Tibial artery (tissue), 4 donors: ENCODE measurements around the gene ORC5.

Experiments
- DNase-seq, 2 donors: peaks; one replicate each; pipeline ENCODE4 v3.0.0-alpha.2; 2019
- H3K27ac ChIP-seq, 2 donors: fragments of 200-600 bp; sonication (generic) in 1 of 2; 1 replicate in 1 of 2; 2 replicates in 1 of 2; pipeline ENCODE4 v1.5.1; 2018 to 2019; ENCODE audit warnings: mild to moderate bottlenecking in 1 of 2
- H3K27me3 ChIP-seq, 2 donors: fragments of 200-600 bp; sonication (generic) in 1 of 2; one replicate each; pipeline versions ENCODE4 v1.5.1 to v1.6.0; 2016 to 2019
- H3K36me3 ChIP-seq, 3 donors: fragments of 200-600 bp; sonication (generic) in 2 of 3; one replicate each; pipeline ENCODE4 v1.5.1; 2016 to 2019; ENCODE audit warnings: mild to moderate bottlenecking in 2 of 3
- H3K4me1 ChIP-seq, 4 donors: fragments of 200-600 bp; sonication (generic) in 2 of 4; 1 replicate in 3 of 4; 2 replicates in 1 of 4; pipeline ENCODE4 v1.5.1; 2016 to 2019
- H3K4me3 ChIP-seq, 2 donors: fragments of 200-600 bp; sonication (generic) in 1 of 2; 1 replicate in 1 of 2; 2 replicates in 1 of 2; pipeline ENCODE4 v1.5.1; 2018 to 2019; ENCODE audit warnings: mild to moderate bottlenecking in 2 of 2
- H3K9me3 ChIP-seq, 3 donors: fragments of 200-600 bp; sonication (generic) in 1 of 3; one replicate each; pipeline ENCODE4 v1.5.1; 2016 to 2019
- CTCF ChIP-seq, 2 experiments: fragments of 200-600 bp in 1 of 2; fragments of 450-650 bp in 1 of 2; IDR thresholded peaks; one replicate each; pipeline ENCODE4 v1.5.1; 2017 to 2019; ENCODE audit warnings: antibody characterized with exemption in 2 of 2, mild to moderate bottlenecking in 1 of 2, moderate library complexity in 1 of 2
- intact Hi-C: fragments of 100-400 bp; cut with DNase I; formaldehyde crosslinking; loops from one replicate; pipeline ENCODE4 v1.15.0; 2023; ENCODE audit warnings: low total_unique reads

ORC5 gene

GRCh38 chr7:104207731-104208420, at the start of gene ORC5:
ORC5 (minus strand) TSS chr7:104208013; CDS start chr7:104207904, 109 bp downstream.
- no peak for TF ChIP-seq CTCF (IDR thresholded peaks at IDR 0.05)
- H3K27me3 ChIP-seq: no peaks in the 10 kb centered on the region
- H3K27ac ChIP-seq: peak within 1 kb of the TSS; percentile 86 to 94
- intact Hi-C loops: no loop called here
- no peaks in the 10 kb centered on the region for H3K9me3 ChIP-seq
- H3K36me3 ChIP-seq: peaks cover 0 to 9% (median 9%) of the 10 kb centered on the region in 3 donors
- peak; percentile 54 to 86 for DNase-seq
- H3K4me3 ChIP-seq: peak within 1 kb of the TSS; percentile 85 to 86
- H3K4me1 ChIP-seq: peaks cover 0 to 30% (median 10%) of the 10 kb centered on the region in 4 donors

- no peak overlapping the region for H3K4me3 ChIP-seq
- H3K36me3 ChIP-seq: no peaks in the 10 kb centered on the region
- no peak for DNase-seq
- no peak for TF ChIP-seq CTCF (IDR thresholded peaks at IDR 0.05)
- no peaks in the 10 kb centered on the region for H3K9me3 ChIP-seq
- intact Hi-C loops: no loop called here
- no peaks in the 10 kb centered on the region for H3K4me1 ChIP-seq
- peaks cover 0 to 3% of the 10 kb centered on the region in 2 donors for H3K27me3 ChIP-seq
- no peak overlapping the region for H3K27ac ChIP-seq
Observed at GRCh38 chr7:104255616-104256015, 47.8 kb upstream of the ORC5 start.

GRCh38 chr7:104255194-104255593, 47.4 kb upstream of the ORC5 start:
- H3K36me3 ChIP-seq: no peaks in the 10 kb centered on the region
- H3K9me3 ChIP-seq: no peaks in the 10 kb centered on the region
- no peak for TF ChIP-seq CTCF (IDR thresholded peaks at IDR 0.05)
- H3K27ac ChIP-seq: no peak overlapping the region
- H3K27me3 ChIP-seq: peaks cover 0 to 3% of the 10 kb centered on the region in 2 donors
- no peaks in the 10 kb centered on the region for H3K4me1 ChIP-seq
- H3K4me3 ChIP-seq: no peak overlapping the region
- DNase-seq: no peak
- intact Hi-C loops: no loop called here

GRCh38 chr7:104254696-104255095, 46.9 kb upstream of the ORC5 start:
- no peak overlapping the region for H3K27ac ChIP-seq
- TF ChIP-seq CTCF (IDR thresholded peaks at IDR 0.05): no peak
- no peaks in the 10 kb centered on the region for H3K4me1 ChIP-seq
- DNase-seq: no peak
- no peak overlapping the region for H3K4me3 ChIP-seq
- H3K36me3 ChIP-seq: no peaks in the 10 kb centered on the region
- intact Hi-C loops: no loop called here
- no peaks in the 10 kb centered on the region for H3K9me3 ChIP-seq
- H3K27me3 ChIP-seq: peaks cover 0 to 3% of the 10 kb centered on the region in 2 donors

GRCh38 chr7:104252409-104253134, 44.8 kb upstream of the ORC5 start:
- Histone ChIP-seq H3K4me3 (no peak overlapping the region), H3K27ac (no peak overlapping the region), H3K27me3 (peaks cover 0 to 3% of the 10 kb centered on the region in 2 donors), H3K4me1 (no peaks in the 10 kb centered on the region), H3K9me3 (no peaks in the 10 kb centered on the region), H3K36me3 (no peaks in the 10 kb centered on the region)
- DNase-seq: no peak
- no peak for TF ChIP-seq CTCF (IDR thresholded peaks at IDR 0.05)
- intact Hi-C loops: no loop called here
